HG03442 (cell line): Measurements from ENCODE around the gene PRPSAP1.
A peak's percentile ranks its signal among the peaks of the same experiment; 100 is the strongest.
"Not testable (repeated sequence)": the region's sequence is repeated elsewhere in the genome, so short reads cannot be mapped to it uniquely, and the experiment has no call there.

Experiments
- ATAC-seq: cut with Tn5 transposase; IDR thresholded peaks from one replicate; pipeline ENCODE4 v1.9.1; 2021; ENCODE audit warnings: mild to moderate bottlenecking, moderate library complexity; ENCODE audit not compliant: unreplicated experiment

PRPSAP1 gene

DNA sequence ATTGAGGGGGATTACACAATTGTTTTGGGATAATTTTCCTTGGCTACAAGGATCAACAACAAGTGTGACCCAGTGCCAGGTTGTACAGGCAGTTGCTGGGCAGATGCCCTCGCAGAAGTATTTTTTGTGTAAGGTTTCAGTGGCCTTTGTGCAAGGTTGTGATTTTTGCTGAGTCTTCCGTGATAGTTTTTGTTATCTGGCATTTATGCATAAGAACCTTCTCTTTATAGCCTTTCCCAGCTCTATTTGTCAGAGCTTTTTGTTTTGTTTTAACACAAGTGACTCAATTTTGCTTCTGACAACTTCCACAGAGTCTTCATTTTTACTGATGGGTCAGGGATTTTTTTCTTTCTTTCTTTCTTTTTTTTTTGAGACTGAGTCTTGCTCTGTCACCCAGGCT, 6.7 kb upstream of the PRPSAP1 start:
- no peak for ATAC-seq

DNA sequence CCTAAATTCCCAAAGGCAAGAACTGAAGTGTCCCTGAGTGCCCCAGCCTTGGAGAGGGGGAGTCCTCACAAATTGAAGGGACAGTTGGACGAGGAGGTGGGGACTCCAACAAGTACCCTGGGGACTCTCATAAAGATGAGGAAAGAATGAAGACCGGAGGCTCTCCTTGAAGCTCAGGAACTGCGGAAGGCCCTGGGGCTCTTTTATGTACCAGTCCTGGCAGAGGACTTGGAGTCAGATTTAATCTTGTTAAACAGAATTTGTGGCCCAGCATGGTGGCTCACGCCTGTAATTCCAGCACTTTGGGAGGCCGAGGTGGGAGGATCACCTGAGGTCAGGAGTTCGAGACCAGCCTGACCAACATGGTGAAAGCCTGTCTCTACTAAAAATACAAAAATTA, 6.1 kb upstream of the PRPSAP1 start:
- ATAC-seq: not testable (repeated sequence)

GRCh38 chr17:76359375-76359774, 5.7 kb upstream of the PRPSAP1 start:
- no peak for ATAC-seq

- ATAC-seq: no peak
Measured at GRCh38 chr17:76357597-76358158, 4.0 kb upstream of the PRPSAP1 start.

DNA sequence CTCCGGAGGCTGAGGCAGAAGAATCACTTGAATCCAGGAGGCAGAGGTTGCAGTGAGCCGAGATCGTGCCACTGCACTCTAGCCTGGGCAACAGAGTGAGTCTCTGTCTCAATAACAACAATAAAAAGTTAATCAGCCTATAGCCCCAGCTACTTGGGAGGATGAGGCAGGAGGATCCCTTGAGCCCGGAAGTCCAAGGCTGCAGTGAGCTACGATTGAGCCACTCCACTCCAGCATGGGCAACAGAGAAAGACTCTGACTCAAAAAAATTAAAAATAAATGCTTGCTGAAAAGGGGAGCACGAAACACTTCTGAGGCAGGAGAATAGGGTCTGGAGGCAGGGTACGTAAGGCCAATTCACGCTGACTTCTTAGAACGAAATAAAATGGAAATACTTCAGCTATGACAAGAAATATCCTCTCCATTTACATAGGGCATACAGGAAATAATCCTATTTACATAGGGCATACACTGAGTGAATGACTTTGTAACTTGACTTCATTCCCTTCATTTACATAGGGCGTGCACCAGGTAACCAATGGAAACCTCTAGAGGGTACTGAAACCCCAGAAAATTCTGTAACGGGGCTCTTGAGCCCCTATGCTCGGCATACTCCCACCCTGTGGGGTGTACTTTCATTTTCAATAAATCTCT, 3.2 kb upstream of the PRPSAP1 start:
- ATAC-seq: no peak

DNA sequence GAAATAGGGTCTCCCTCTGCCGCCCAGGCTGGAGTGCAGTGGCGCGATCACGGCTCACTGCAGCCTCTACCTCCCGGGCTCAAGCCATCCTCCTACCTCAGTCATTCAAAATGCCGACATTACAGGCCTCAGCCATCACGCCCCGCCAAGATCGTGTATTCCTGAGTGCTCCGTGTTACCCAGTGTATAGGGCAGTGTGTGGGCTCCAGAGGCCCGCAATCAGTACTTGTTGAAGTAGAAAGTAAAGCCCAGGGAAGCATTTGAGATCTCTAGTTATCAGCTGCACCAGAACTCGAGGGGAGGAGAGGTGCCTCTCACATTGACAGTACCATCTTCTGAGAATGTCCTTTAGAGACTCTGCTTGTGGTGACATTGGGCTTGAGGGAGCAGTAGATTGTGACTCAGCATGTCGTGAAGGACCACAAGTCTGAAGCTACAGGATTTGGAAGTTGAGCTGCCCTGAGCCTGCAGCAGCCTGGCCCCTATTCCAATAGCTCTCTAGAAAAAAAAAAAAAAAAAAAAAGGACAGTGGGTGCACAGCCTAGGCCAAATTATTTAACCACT, 1.1 kb upstream of the PRPSAP1 start:
- no peak for ATAC-seq

DNA sequence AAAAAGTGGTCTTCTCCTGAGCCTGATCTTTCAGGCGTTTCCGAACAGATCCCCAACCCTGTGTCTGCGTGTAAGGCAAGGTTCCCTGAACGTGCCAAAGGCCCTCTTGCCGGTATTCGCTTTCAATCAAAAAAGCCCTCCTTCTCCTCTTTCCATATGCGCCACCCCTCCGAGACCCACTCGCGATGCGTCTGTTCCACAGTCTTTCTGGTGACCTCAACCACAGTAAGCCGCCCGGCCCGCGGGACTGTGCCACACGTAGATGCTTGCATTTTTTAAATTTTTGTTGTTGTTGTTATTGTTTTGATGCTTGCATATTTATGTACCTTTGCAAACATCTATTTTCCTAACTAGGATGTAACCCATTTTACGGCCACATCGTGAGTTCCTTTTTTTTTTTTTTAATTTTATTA, 607 bp upstream of the PRPSAP1 start:
- peak; percentile 1 for ATAC-seq

DNA sequence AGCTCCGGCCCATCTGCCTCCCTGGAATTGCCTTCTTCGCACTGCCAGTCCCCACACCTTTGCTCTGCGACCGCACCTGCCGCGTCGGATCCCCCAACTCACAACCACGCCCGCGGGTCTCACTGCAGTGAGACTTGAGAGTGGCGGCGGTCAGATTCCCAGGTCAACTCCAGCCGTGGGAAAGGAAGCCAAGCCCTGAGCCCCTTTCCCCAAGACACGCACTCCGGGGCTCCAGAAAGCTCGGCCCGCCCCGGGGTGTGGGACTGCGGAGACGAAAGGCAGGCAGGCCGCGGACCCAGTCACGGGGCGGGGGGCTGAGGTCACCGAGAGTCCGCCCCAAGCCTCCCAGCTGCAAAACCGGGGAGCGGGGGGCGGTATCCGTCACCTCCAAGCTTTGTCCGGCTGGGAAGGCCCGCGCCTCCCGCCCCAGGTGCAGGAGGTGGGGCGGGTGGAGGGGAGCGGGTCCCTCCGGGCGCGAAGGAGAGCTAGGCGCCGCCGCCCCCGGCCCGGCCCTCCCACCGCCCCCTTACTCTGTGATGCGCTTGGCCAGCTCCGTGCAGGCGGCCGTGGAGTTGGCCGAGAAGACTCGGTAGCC, 615 bp downstream of the PRPSAP1 start:
- peak; percentile 16 for ATAC-seq

GRCh38 chr17:76351526-76352071, 2.1 kb downstream of the PRPSAP1 start:
- no peak for ATAC-seq

DNA sequence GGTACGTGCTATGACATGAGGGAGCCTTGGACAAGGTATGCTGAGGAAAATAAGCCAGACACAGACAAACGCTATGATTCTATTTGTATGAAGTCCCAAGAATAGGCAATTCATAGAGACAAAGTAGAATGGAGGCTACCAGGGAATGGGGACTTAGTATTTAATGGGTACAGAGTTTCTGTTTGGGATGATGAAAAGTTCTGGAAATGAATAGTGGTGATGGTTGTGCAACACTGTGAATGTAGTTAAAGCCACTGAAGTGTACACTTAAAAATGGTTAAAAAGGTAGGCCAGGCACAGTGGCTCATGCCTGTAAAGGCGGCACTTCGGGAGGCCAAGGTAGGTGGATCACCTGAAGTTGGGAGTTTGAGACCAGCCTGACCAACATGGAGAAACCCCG, 3.3 kb downstream of the PRPSAP1 start:
- no peak for ATAC-seq

DNA sequence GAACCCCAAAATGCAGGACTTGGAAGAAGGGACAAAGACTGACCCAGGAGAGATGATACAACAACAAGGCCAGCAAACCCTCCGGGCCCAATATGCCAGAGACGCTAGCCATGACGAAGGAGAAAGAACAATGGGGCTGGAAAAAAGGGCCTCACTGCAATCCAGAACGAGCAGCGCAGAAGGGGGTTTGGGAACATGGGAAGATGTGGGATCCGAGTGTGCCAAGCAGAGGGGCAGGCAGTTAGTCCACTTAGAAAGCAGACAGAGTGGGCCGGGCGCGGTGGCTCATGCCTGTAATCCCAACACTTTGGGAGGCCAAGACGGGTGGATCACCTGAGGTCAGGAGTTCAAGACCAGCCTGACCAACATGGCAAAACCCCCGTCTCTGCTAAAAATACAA, 6.8 kb downstream of the PRPSAP1 start:
- ATAC-seq: not testable (repeated sequence)

DNA sequence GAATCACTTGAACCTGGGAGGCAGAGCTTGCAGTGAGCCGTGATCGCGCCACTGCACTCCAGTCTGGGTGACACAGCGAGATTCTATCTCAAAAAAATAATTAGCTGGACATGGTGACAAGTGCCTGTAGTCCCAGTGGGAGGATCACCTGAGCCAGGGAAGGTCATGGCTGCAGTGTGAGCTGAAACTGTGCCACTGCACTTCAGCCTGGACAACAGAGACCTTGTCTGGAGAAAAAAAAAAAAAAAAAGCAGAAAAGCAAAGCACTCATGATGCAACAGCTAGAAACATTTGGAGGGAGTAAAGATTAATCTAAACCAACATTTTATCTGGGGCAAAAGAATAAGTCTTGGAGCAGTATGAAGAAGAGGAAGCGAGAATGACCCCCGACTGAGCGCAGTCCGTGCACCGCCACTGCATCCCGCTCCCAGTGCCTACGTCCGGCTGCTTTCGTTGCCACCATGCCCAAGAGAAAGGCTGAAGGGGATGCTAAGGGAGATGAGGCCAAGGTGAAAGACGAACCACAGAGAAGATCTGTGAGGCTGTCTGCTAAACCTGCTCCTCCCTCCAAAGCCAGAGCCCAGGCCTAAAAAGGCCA, 8.2 kb downstream of the PRPSAP1 start:
- ATAC-seq: no peak

DNA sequence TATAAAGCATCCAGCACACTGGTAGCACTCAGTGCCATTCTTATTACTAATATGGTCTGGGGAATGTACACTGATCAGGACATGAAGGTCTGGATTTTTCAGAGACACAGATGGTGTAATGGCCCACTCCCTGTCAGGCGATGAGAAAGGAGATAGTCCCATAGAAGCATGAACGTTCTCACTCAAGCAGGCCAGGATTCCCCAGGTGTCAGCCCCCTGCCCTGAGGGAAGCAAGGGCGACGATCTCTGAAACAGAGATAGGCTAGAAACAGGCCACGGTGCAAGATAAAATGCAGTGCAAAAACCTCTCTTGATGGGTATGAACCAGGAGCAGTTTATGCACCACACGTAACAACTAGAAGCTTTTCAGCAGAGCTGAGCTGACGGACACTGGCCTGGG, 10.6 kb downstream of the PRPSAP1 start:
- no peak for ATAC-seq

DNA sequence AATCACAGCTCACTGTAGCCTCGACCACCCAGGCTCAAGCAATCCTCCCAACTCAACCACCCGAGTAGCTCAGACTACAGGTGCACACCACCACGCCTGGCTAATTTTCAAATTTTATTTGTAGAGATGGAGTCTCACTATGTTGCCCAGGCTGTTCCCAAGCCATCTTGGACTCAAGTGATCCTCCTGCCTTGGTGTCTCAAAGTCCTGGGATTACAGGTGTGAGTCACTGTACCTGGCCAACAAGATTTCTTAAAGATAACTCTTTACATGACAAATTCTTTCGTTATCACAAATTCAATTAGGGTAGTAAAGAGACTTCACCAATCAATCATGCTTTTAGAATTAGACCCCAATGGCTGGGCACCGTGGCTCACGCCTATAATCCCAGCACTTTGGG, 12.4 kb downstream of the PRPSAP1 start:
- ATAC-seq: no peak

- no peak for ATAC-seq
Measured at GRCh38 chr17:76337413-76337777, 16.3 kb downstream of the PRPSAP1 start.

GRCh38 chr17:76336756-76337412, 16.8 kb downstream of the PRPSAP1 start:
- ATAC-seq: no peak

- ATAC-seq: no peak
Measured at GRCh38 chr17:76335716-76336381, 17.9 kb downstream of the PRPSAP1 start.

- no peak for ATAC-seq
Measured at GRCh38 chr17:76333673-76334505, 19.8 kb downstream of the PRPSAP1 start.

- ATAC-seq: no peak
Measured at GRCh38 chr17:76331083-76331482, 22.6 kb downstream of the PRPSAP1 start.

- no peak for ATAC-seq
Measured at GRCh38 chr17:76329664-76330063, 24.1 kb downstream of the PRPSAP1 start.
